GM12878 (cell line): ENCODE measurements around the gene USP12.

ENCODE experiments used
- CHD4 ChIP-seq: fragments of 200-600 bp; sonication (generic); IDR thresholded peaks from 2 replicates; pipeline ENCODE4 v1.6.1; 2016; ENCODE audit warnings: mild to moderate bottlenecking
- DPF2 ChIP-seq: fragments of 450-650 bp; IDR thresholded peaks from 2 replicates; pipeline ENCODE4 v1.6.1; 2017; ENCODE audit warnings: mild to moderate bottlenecking
- EGR1 ChIP-seq, 2 experiments: IDR thresholded peaks; 1 replicate in 1 of 2; 2 replicates in 1 of 2; pipeline ENCODE4 v1.6.1; 2011 to 2012; ENCODE audit warnings: low read depth in 2 of 2, low read length in 2 of 2, borderline replicate concordance in 1 of 2, mild to moderate bottlenecking in 1 of 2, moderate library complexity in 1 of 2
- EP300 ChIP-seq, 2 experiments: fragments of 150-350 bp in 1 of 2; IDR thresholded peaks; 2 replicates each; pipeline ENCODE4 v1.6.1; 2011 to 2012; ENCODE audit warnings: low read depth in 2 of 2, low read length in 2 of 2, borderline replicate concordance in 1 of 2, improper control_type of control experiment in 1 of 2, inconsistent platforms in 1 of 2; ENCODE audit not compliant: control insufficient read depth in 1 of 2
- MTA2 ChIP-seq: fragments of 450-650 bp; IDR thresholded peaks from 2 replicates; pipeline ENCODE4 v1.6.1; 2016; ENCODE audit warnings: low read depth, mild to moderate bottlenecking, moderate library complexity
- NR2C2 ChIP-seq: IDR thresholded peaks from 2 replicates; pipeline ENCODE4 v1.6.1; 2011; ENCODE audit warnings: borderline replicate concordance, low read depth; ENCODE audit not compliant: control insufficient read depth, insufficient read length
- POLR2AphosphoS5 ChIP-seq: IDR thresholded peaks from 2 replicates; pipeline ENCODE4 v1.6.1; 2011; ENCODE audit warnings: mild to moderate bottlenecking, low read length, inconsistent platforms
- ZBED1 ChIP-seq: IDR thresholded peaks from 2 replicates; pipeline ENCODE4 v1.6.1; 2016; ENCODE audit warnings: borderline replicate concordance
- TF ChIP-seq, protein P1 (sequence below): IDR thresholded peaks from 2 replicates; pipeline ENCODE4 v1.6.1; 2011; ENCODE audit warnings: low read depth, mild to moderate bottlenecking, low read length, moderate library complexity, borderline replicate concordance; ENCODE audit errors: extremely low read depth
- TF ChIP-seq, protein P2 (sequence below), 3 experiments: IDR thresholded peaks in 2 of 3; conservative IDR thresholded peaks in 1 of 3; 2 replicates each; pipeline ENCODE4 v1.5.1; 2011; ENCODE audit warnings: low read depth in 3 of 3, low read length in 3 of 3, mild to moderate bottlenecking in 3 of 3, control low read depth in 2 of 3, moderate library complexity in 2 of 3, inconsistent platforms in 1 of 3, mixed read lengths in 1 of 3; ENCODE audit not compliant: control insufficient read depth in 2 of 3, insufficient read depth in 1 of 3; ENCODE audit errors: extremely low read depth in 1 of 3
- TF ChIP-seq, protein P3 (sequence below): fragments of 450-650 bp; IDR thresholded peaks from 2 replicates; pipeline ENCODE4 v1.6.1; 2017; ENCODE audit warnings: mild to moderate bottlenecking, low read depth, inconsistent platforms; ENCODE audit not compliant: poor library complexity, severe bottlenecking
- TF ChIP-seq, protein P4 (sequence below): fragments of 450-650 bp; IDR thresholded peaks from 2 replicates; pipeline ENCODE4 v1.6.1; 2017; ENCODE audit warnings: mild to moderate bottlenecking

DNA sequence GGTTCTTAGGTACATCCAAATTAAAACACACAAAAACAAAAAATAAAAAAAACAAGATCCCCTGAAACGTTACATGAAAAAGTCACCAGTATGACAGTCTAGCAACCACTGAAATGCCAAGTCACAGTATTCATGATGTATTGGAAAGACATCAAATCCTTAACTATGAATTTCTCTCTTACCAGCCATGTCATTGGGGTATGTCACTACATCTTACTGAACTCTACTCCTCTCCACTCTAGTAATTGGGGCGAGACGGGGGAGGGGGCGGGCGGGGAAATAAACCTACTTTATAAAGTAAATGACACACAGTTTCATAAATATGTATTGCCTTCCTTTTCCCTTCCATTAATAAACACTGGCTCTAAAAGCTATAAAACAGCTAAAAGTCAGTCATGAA, 65.5 kb downstream of the USP12 start:
- TF ChIP-seq EP300 (IDR thresholded peaks at IDR 0.05; ENCODE audit: borderline replicate concordance in 1 of 2, control insufficient read depth in 1 of 2, low read depth in 2 of 2, low read length in 2 of 2) (no peak), NR2C2 (no peak), ZBED1 (no peak), EGR1 (IDR thresholded peaks at IDR 0.05; ENCODE audit: borderline replicate concordance in 1 of 2, low read depth in 2 of 2, low read length in 2 of 2) (no peak), MTA2 (no peak), DPF2 (no peak), CHD4 (no peak), POLR2AphosphoS5 (no peak)
- TF ChIP-seq, protein P1, sequence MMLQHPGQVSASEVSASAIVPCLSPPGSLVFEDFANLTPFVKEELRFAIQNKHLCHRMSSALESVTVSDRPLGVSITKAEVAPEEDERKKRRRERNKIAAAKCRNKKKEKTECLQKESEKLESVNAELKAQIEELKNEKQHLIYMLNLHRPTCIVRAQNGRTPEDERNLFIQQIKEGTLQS: no peak
- TF ChIP-seq, protein P2, sequence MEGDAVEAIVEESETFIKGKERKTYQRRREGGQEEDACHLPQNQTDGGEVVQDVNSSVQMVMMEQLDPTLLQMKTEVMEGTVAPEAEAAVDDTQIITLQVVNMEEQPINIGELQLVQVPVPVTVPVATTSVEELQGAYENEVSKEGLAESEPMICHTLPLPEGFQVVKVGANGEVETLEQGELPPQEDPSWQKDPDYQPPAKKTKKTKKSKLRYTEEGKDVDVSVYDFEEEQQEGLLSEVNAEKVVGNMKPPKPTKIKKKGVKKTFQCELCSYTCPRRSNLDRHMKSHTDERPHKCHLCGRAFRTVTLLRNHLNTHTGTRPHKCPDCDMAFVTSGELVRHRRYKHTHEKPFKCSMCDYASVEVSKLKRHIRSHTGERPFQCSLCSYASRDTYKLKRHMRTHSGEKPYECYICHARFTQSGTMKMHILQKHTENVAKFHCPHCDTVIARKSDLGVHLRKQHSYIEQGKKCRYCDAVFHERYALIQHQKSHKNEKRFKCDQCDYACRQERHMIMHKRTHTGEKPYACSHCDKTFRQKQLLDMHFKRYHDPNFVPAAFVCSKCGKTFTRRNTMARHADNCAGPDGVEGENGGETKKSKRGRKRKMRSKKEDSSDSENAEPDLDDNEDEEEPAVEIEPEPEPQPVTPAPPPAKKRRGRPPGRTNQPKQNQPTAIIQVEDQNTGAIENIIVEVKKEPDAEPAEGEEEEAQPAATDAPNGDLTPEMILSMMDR (IDR thresholded peaks at IDR 0.05 in 2 of 3, conservative IDR thresholded peaks at IDR 0.05 in 1 of 3; ENCODE audit: control insufficient read depth in 2 of 3, extremely low read depth in 1 of 3, insufficient read depth in 1 of 3, low read depth in 3 of 3, low read length in 3 of 3): no peak
- TF ChIP-seq, protein P3, sequence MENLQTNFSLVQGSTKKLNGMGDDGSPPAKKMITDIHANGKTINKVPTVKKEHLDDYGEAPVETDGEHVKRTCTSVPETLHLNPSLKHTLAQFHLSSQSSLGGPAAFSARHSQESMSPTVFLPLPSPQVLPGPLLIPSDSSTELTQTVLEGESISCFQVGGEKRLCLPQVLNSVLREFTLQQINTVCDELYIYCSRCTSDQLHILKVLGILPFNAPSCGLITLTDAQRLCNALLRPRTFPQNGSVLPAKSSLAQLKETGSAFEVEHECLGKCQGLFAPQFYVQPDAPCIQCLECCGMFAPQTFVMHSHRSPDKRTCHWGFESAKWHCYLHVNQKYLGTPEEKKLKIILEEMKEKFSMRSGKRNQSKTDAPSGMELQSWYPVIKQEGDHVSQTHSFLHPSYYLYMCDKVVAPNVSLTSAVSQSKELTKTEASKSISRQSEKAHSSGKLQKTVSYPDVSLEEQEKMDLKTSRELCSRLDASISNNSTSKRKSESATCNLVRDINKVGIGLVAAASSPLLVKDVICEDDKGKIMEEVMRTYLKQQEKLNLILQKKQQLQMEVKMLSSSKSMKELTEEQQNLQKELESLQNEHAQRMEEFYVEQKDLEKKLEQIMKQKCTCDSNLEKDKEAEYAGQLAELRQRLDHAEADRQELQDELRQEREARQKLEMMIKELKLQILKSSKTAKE: no peak
- TF ChIP-seq, protein P4, sequence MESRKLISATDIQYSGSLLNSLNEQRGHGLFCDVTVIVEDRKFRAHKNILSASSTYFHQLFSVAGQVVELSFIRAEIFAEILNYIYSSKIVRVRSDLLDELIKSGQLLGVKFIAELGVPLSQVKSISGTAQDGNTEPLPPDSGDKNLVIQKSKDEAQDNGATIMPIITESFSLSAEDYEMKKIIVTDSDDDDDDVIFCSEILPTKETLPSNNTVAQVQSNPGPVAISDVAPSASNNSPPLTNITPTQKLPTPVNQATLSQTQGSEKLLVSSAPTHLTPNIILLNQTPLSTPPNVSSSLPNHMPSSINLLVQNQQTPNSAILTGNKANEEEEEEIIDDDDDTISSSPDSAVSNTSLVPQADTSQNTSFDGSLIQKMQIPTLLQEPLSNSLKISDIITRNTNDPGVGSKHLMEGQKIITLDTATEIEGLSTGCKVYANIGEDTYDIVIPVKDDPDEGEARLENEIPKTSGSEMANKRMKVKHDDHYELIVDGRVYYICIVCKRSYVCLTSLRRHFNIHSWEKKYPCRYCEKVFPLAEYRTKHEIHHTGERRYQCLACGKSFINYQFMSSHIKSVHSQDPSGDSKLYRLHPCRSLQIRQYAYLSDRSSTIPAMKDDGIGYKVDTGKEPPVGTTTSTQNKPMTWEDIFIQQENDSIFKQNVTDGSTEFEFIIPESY: no peak
